ENCODE results near the gene NOTUM.

The NOTUM gene

DNA sequence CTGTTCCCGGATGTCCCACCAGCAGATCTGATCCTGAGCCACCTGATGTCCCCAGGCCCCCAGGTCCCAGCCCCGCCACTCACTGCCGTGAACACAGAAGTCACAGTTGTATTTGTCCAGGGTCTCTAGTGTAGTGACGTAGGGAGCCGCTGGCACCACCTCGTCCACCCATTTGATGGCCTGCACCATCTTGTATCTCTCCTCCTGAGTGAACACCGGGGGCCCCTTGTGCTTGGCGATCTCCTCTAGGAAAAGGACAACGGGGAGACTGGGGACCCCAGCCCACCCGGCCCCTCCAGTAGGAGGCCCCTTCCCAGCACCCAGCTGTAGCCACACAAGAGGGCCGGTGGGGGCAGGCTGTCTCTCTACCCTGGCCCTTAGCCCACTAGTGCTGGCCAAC, 52.2 kb downstream of the NOTUM start:
- no peak for DNase-seq

DNA sequence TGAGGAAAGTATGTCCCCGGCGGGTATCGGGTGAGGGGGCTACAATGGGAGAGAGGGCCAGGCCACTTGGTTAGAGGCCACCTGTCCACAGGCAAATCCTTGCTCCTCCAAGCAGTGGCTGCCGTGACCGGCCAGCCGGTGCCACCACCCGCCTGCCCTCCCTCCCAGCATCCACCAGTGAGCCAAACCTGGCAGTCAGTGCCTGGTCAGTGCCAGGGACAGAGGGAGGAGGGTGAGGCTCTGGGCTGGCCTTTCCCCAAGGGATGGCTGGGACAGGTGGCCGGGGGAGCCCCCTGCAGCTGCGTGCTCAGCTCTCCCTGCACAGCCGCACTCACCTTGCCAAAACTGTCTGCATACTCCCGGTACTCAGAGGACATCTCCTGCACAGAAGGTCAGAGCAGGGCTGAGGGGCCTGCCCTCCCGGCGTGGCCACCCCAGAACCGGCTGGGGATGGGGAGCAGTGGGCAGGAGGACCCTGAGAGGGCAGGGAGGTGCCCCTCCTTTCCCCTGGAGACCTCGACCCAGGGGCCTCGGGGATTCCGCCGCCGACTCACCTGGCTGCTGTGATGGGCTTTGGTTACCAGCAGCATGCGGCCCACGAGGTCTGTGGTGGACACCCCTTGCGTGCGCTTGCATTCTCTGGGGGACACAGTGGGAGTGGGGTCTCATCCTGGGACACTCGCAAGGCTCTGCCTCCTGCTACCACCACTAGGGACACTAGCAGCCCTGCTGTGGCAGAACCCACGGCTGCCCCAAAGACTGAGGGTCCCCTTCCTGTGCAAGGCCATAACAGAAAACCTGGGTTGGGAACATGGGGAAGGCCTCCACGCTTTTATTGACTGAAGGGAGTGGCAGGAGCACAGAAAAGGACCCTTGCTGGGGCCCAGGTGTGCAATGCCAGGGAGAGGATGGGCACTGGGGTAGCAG, 53.5 kb downstream of the NOTUM start:
- DNase-seq, result no peak

DNA sequence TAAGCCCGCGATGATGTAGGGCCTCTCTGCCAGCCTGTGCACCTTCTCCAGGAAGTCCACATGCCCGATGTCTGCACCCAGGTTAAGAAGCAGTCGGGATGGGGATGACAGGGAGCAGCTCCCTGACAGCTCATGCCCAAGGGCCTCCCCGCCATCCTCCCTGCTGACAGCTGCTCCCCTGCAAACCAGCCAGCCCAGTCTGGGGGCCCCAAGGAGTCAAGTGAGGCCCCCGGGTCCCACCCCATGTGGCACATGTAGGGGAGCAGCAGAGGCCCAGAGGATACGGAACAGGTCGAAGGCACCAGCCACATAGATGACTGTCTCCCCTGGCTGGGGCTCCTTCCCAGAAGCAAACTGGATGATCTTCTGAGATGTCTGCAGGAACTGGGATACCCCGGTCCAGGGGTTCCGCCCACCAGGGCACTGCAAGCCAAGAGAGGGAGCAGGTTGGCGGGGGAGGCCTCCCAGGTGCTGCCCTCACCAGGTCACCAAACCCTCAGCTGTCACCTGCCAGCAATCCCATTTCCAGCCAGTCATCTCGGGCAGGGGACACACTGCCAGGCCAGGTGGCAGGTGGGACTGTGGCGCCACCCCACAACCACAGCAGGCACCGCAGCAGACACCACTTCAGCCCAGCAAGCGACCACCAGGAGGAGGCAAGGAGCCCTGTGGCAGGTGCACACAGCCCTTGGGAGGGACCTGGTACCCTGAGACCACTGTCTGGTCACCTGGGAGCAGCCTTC, 54.3 kb downstream of the NOTUM start:
- no peak for DNase-seq

- DNase-seq, result no peak
Observed at GRCh38 chr17:81905993-81906392, 55.0 kb downstream of the NOTUM start.

GRCh38 chr17:81905424-81905875, 55.5 kb downstream of the NOTUM start:
- no peak for DNase-seq

GRCh38 chr17:81904600-81905423, 56.2 kb downstream of the NOTUM start:
- no peak for DNase-seq

GRCh38 chr17:81903896-81904599, 56.9 kb downstream of the NOTUM start:
- no peak for DNase-seq

GRCh38 chr17:81903415-81903831, 57.6 kb downstream of the NOTUM start:
- DNase-seq, result no peak

- DNase-seq, result no peak
Observed at GRCh38 chr17:81902653-81903414, 58.2 kb downstream of the NOTUM start.

All from NCI-H1417 treated with DMSO at 0.1 percent for 48 hours (cell line).